Right ventricle myocardium superior (tissue), 1 donor: ENCODE data around the gene PLEKHA6. TPM values are rescaled to one million over a fixed set of nuclear protein-coding genes. Genes with fewer than 3 reads are reported as not detected.

ENCODE experiments used
- ATAC-seq: fragments of 200-7000 bp; cut with Tn5 transposase; one replicate; pipeline ENCODE4 v1.9.1; 2020; ENCODE audit warnings: mild to moderate bottlenecking; ENCODE audit not compliant: poor library complexity
- DNase-seq: peaks from one replicate; pipeline ENCODE4 v3.0.0-alpha.2; 2020
- intact Hi-C: fragments of 100-400 bp; cut with DNase I; formaldehyde crosslinking; loops from one replicate; pipeline ENCODE4 v1.11.2; 2022
- total RNA-seq: library from RNA; stranded (reverse); fragmentation: NEBNext Ultra II Directional; extraction: Animal tissue kit (Norgen Biotek cat#: 25700); gene quantifications from one replicate; pipeline ENCODE4 v1.2.1, GENCODE V29; 2021
- donor health status: DM: no; HTN: yes; CAD: no; lungs with severe emphysema.

The PLEKHA6 gene
- total RNA-seq, 1 donor from 2014 or later: 20.0 TPM

GRCh38 chr1:204170494-204171155, 189.1 kb downstream of the PLEKHA6 start:
- intact Hi-C loops: no loop called here
- ATAC-seq (no peak), DNase-seq (no peak)

DNA sequence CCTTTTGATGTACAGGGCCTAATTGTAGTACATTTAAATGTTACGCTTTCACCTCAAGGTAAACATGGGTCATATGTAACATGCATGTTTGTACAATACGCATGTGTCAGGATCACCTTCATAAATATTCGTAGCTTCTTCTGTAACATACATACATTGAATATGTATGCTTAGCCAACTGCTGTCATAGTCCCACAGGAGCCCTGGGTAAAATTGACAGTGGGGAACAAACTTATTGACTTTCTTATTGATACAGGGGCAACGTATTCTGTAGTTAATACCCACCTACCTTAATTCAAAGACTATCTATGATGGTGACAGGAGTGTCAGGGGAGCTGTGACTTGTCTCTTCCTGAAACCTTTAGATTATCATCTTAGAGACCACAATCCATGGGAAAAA, 189.9 kb downstream of the PLEKHA6 start:
- ATAC-seq: no peak
- no peak for DNase-seq
- intact Hi-C loops: no loop called here

Other genes starting within 250 kb of the PLEKHA6 start
- 5.2 TPM for gene ETNK2, start 207.9 kb downstream of the PLEKHA6 start, total RNA-seq
- gene REN, start 193.6 kb downstream of the PLEKHA6 start, total RNA-seq: not detected
- not detected for gene KISS1, start 163.4 kb downstream of the PLEKHA6 start, total RNA-seq
- not detected for gene GOLT1A, start 145.9 kb downstream of the PLEKHA6 start, total RNA-seq
- 19.7 TPM for gene PPP1R15B, start 51.9 kb upstream of the PLEKHA6 start, total RNA-seq
- 17.7 TPM for gene PIK3C2B, start 134.9 kb upstream of the PLEKHA6 start, total RNA-seq
- 24.2 TPM for gene MDM4, start 156.5 kb upstream of the PLEKHA6 start, total RNA-seq